ENCODE results near the gene RPL36A.
A peak's percentile ranks its signal among the peaks of the same experiment; 100 is the strongest.

The RPL36A gene

DNA sequence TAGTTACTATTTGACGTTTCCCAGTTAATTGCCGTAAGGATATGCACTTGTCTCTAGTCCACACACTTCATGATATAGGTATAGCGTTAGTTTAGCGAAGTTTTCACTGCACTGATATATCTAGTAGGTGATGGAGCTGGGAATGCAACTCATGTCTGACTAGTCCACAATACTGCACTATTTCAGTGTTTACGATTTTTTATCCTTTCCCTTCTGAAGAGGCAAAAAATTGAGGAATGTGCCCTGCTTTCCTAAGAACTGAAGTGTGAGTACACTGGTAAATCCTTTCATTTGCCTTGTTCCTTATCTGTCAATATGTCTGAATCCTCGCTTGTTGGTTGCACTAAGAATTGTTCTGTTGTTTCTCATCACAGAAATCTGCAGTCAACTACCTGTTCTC lies 1.0 kb downstream of the RPL36A start:
- DNase-seq (ENCODE audit: extremely low read depth in 1 of 2, low read depth in 1 of 2), result no peak

GRCh38 chrX:101393530-101394305 lies 2.9 kb downstream of the RPL36A start:
- no peak for DNase-seq (ENCODE audit: extremely low read depth in 1 of 2, low read depth in 1 of 2)

DNA sequence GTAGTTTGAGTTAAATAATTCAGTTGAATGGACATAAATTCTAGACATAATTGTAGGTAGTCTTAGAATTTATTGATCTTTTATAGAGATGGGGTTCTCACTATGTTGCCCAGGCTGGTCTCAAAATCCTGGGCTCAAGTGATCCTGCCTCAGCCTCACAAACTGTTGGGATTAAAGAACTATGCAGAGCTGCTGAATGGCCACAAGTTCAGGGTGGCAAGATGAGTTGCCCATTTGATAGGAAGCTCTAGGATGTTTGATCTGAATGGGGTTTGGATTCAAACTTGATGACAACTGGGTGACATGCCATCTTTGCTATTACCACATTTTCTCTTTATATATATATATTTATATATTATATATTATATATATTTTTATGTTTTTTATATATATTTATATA lies 3.6 kb downstream of the RPL36A start:
- DNase-seq (ENCODE audit: extremely low read depth in 1 of 2, low read depth in 1 of 2), result no peak

DNA sequence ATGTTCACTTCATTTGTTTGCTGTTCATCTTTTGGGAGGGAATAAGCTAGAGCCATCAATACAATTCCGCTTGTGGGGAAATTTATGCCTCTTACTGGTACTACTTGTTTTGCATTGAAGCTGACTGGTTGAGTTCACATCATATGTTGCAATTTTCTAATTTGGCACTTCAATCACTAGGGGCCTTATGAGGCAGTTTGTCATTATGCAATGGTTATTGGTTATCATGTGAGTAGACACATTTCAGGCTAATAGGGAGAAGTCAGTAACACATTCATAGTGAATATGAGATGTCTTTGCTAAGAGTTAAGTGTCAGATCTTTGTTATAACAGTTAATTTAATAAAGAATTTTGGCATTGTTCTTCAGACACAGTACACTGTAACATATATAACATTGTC lies 5.0 kb downstream of the RPL36A start:
- no peak for DNase-seq (ENCODE audit: extremely low read depth in 1 of 2, low read depth in 1 of 2)

- DNase-seq (ENCODE audit: extremely low read depth in 1 of 2, low read depth in 1 of 2), result no peak
These were observed 7.0 kb downstream of the RPL36A start for GRCh38 chrX:101397779-101398178.

GRCh38 chrX:101398694-101399093 lies 7.9 kb downstream of the RPL36A start:
- DNase-seq (ENCODE audit: extremely low read depth in 1 of 2, low read depth in 1 of 2), result no peak

DNA sequence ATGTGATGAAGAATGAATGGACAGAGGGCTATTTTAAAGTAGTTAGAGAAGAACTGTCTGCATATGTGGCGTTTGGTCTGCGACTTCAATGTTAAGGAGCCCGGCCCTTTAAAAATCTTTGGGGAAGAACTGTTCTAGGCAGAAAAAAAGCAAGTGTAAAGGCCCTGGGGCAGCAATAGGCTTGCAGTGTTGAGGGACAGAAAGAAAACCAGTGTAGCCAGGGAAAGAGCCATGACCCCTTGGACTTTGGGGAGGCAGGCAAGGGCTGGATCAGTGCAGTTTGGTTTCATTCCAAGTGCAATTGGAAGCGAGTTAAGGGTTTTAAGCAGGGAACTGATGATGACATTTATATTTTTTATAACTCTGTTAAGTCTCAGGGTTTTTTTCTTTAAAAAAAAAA lies 9.0 kb downstream of the RPL36A start:
- no peak for DNase-seq (ENCODE audit: extremely low read depth in 1 of 2, low read depth in 1 of 2)

DNA sequence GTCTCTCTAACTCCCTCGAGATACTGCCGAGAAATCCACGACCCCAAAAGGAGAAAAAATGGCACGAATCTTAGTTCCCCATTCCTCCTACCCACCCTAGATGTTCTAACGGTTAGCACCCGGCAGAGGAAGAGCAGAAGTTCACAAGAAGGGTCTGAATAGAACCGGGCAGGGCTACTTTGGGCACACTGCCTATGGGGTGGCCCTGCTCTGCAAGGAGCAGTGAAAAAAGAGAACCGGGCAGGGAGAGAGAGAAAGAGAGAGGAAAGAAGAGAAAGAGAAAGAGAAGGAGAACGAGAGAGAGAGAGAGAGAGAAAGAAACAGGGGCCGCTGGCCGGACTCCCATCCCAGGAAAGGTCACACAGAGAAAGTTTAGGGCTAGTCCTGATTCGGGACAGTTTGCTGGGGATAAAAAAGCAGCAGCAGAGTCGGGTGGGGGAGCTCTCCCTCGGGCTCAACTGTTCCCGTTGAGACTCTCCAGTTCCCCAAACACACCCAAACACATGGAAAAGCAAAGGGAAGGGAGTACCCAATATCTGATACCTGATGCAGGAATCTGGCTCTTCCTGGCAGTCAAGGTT lies 16.4 kb downstream of the RPL36A start:
- no peak for DNase-seq (ENCODE audit: extremely low read depth in 1 of 2, low read depth in 1 of 2)

GRCh38 chrX:101407748-101408531 lies 17.1 kb downstream of the RPL36A start, which contains the start of the genes GLA and HNRNPH2:
TSS of gene GLA (minus strand) at chrX:101407925. CDS start at chrX:101407903, 22 bp downstream.
TSS of gene HNRNPH2 (plus strand) at chrX:101408222. CDS start at chrX:101411989, 3,767 bp downstream.
- peak; percentile 63 to 75 for DNase-seq (ENCODE audit: extremely low read depth in 1 of 2, low read depth in 1 of 2)

DNA sequence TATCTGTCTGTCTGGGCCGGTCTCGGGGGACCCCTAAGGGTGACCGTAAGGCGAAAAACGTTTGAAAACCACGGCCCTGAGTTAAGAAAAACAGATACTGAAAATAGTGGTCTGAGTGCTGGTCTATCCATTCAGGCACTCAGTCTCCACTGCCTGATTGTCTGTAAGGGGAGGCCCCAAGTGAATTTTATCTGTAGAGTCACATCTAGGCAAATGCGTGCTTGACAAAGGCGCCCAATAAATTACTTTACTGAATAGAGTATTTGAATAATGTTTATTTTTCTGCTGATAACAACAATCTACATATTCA lies 17.7 kb downstream of the RPL36A start:
- no peak for DNase-seq (ENCODE audit: extremely low read depth in 1 of 2, low read depth in 1 of 2)

GRCh38 chrX:101409043-101409442 lies 18.2 kb downstream of the RPL36A start:
- DNase-seq (ENCODE audit: extremely low read depth in 1 of 2, low read depth in 1 of 2), result no peak

DNA sequence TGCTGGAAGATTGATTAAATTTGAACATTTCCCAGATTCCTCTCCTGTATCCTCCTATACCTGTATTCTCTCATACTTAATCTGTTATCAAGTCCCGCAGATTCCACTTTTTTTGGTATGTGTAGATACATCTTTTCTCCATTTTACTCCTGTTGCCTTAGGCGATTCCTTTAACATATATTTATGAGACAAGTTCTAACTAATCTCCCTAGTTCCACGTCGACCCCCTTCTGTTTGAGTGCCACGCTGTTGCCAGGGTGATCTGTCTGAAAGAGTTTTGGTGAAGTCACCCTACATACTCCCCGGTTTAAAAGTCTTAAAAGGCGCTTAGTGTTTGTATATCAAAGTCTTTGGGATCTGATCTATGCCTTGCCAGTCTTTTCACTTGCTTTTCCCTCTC lies 19.6 kb downstream of the RPL36A start:
- no peak for DNase-seq (ENCODE audit: extremely low read depth in 1 of 2, low read depth in 1 of 2)

DNA sequence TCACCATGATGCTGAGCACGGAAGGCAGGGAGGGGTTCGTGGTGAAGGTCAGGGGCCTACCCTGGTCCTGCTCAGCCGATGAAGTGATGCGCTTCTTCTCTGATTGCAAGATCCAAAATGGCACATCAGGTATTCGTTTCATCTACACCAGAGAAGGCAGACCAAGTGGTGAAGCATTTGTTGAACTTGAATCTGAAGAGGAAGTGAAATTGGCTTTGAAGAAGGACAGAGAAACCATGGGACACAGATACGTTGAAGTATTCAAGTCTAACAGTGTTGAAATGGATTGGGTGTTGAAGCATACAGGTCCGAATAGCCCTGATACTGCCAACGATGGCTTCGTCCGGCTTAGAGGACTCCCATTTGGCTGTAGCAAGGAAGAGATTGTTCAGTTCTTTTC lies 21.2 kb downstream of the RPL36A start:
- DNase-seq (ENCODE audit: extremely low read depth in 1 of 2, low read depth in 1 of 2), result no peak

GRCh38 chrX:101415180-101416145 lies 24.7 kb downstream of the RPL36A start:
- DNase-seq (ENCODE audit: extremely low read depth in 1 of 2, low read depth in 1 of 2), result no peak

GRCh38 chrX:101416691-101417090 lies 25.9 kb downstream of the RPL36A start:
- DNase-seq (ENCODE audit: extremely low read depth in 1 of 2, low read depth in 1 of 2), result no peak

DNA sequence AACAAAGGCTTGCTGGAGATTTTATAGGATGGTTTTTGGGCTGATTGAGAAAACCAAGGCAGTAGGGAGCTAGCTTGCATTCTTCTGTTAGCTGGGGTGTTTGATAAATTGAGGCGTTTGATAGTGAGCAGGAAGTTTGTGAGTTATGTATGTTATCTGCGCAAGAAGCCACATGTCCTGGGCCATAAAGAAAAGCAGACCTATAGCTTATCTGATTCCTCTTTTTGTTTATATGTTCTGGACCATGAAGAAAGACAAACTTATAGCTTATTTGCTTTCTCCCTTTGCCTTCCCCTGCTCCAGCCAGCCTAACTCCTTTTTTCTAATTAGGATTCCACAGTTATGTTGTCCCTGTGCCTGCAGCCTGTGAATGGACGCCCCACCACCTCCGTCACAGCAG lies 26.4 kb downstream of the RPL36A start:
- DNase-seq (ENCODE audit: extremely low read depth in 1 of 2, low read depth in 1 of 2), result no peak

GRCh38 chrX:101417981-101418841 lies 27.4 kb downstream of the RPL36A start:
- no peak for DNase-seq (ENCODE audit: extremely low read depth in 1 of 2, low read depth in 1 of 2)

- no peak for DNase-seq (ENCODE audit: extremely low read depth in 1 of 2, low read depth in 1 of 2)
These were observed 28.7 kb downstream of the RPL36A start for GRCh38 chrX:101419489-101419888.

DNA sequence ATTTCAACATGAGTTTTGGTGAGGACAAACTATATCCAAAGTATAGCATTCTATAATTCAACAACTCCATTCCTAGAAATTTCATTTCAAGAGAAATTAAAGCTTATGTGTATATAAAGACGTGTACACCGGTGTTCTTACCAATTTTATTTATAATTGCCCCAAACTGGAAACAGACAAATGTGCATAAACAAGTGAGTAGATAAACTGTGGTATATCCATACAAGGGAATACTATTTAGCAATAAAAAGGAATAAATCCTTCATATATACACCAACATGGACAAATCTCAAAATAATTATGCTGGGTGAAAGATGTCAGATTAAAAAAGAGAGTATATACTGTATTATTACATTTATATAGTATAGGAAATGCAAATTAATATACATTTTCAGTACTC lies 37.1 kb downstream of the RPL36A start:
- DNase-seq (ENCODE audit: extremely low read depth in 1 of 2, low read depth in 1 of 2), result no peak

GRCh38 chrX:101429934-101430333 lies 39.1 kb downstream of the RPL36A start:
- DNase-seq (ENCODE audit: extremely low read depth in 1 of 2, low read depth in 1 of 2), result no peak

Data from activated CD8-positive, alpha-beta memory T cell treated with anti-CD3 and anti-CD28 coated beads for 1 hour (primary cell).